Measurements from ENCODE around the gene LANCL1.
A peak's percentile ranks its signal among the peaks of the same experiment; 100 is the strongest.
"Not testable (repeated sequence)": the region's sequence is repeated elsewhere in the genome, so short reads cannot be mapped to it uniquely, and the experiment has no call there.

LANCL1 gene

DNA sequence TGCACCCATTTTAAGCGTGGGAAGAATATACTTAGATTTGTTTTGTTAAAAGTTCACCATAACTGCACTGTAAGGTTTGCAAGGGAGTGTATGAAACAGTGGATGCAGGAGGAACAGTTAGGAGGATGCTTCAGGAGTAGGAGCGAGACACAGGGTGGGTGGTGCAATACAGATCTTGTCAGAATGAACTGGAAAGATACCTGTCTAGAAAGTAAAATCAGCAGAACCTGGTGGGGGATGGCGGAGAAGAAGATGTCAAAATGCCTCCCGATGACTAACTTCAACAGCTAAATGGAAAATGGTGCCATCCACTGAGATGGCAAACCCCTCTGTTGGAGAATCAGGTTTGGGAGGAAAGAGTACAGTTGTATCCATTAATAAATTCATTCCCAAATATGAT, 18.2 kb downstream of the LANCL1 start:
- DNase-seq, result no peak

DNA sequence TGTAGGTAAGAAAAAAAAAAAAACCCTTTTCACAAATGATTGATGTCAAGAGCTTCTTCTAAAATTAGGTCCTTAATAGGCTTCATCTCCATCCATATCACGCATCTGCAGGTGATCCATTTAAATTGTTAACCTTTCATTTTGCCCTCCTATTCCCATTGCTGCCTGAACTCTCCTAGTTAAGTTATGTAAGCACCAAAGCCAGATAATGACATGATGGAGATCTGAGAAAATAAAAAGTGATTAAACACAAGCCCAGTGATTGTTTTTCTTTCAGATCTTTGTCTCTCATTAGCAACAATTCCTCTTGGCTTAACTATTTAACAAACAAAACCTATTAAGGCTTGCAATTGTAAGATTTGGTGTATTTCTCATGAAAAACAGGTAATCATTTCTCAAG, 20.0 kb downstream of the LANCL1 start:
- no peak for DNase-seq

DNA sequence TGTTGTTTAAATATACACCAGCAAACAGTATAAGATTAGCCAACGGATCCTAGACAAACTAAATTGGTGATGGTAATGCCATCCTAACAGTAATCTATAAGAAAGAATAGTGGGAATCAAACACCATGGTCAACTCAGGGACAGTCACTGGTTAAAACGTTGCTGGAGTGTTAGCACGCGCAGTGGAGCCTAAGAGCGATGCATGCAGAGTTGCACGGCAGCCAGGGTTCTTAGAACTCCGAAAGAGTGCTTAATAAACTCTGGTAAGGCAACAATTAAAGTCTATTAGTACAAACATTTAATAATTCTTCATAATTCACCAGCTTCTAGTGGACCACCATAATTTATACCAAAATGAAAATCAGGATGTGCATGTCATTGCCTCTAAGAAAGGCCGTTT, 22.2 kb downstream of the LANCL1 start:
- no peak for DNase-seq

DNA sequence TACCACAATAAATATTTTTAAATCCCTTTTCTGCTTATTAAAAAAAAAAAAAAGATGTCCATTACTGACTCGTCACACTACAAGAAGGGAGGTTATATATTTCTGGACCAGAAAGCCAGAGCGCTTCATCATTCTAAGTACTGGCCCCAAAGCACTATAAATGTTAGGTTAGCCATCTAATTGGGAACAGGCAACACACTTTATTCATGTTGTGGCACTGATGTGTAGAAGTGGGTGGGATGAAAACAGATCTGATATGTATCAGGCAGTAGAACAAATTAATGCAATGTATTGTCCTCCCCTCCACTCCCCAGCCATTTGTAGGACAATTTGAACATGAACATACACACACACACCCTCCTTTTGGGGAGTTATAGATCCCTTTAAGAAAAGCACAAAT, 24.4 kb downstream of the LANCL1 start:
- DNase-seq, result no peak

DNA sequence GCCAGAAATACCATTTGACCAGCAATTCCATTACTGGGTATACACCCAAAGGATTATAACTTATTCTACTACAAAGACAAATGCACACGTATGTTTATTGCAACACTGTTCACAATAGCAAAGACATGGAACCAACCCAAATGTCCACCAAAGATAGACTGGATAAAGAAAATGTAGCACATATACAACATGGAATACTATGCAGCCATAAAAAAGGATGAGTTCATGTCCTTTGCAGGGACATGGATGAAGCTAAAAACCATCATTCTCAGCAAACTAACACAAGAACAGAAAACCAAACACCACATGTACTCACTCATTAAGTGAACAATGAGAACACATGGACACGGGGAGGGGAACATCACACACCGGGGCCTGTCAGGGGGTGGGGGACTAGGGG, 25.6 kb downstream of the LANCL1 start:
- not testable (repeated sequence) for DNase-seq

DNA sequence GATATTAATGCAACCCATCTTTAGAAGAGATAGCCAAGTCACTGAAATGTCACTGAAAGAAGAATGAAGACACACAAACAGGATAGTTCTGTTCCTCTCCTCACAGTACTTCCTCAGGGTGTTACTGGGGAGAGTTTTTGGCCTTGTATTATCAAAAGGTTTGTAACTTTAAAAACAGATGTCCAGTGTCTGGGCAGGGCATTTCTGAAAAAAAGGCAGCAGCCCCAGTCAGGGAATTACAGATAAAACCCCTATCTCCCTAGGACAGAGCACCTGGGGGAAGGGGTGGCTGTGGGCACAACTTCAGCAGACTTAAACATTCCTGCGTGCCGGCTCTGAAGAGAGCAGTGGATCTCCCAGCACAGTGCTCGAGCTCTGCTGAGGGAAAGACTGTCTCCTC, 30.8 kb downstream of the LANCL1 start:
- DNase-seq, result no peak

DNA sequence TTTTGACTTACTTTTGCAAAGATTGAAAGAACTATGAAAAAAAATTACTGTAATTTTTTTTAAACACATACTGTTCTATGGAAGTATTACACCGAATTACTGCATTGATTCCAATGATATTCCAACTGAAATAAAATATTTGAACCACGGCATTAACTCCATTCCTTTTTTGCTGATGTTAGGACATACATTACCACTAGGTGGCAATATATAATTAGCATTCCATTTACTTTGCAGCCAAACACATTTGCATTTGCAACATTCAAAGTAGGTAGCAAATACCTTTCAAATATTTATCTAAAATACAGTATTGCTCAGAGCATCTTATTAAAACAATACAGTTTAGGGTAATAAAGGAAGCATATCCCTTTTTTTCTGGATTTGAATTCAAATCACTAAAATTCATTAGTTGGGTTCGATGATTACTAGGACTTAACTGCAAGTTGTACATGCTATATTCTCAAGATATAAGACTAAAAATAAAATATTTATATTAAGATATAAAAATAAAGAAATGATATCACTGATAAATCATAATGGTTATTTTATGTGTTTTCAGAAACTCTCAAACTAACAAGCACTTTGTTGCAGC, 31.3 kb downstream of the LANCL1 start:
- no peak for DNase-seq

DNA sequence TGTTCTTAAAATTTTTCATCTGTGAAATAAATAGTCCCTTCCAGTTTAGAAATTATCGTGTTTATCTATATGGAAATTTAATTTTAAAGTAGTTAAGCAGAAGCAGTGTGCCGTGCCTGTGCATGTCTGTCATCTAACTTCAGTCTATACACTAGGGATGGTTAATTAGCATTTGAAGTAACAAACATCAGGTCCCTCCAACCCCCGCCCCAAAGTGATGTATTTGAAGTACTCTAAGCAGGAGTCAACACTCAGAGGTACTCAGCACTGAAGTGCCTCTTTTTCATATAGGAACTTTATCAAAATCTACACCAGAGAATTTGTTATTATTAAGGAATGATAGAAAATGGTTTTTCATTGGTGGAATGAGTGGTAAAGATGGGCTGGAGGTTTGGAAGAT, 33.0 kb downstream of the LANCL1 start:
- no peak for DNase-seq

DNA sequence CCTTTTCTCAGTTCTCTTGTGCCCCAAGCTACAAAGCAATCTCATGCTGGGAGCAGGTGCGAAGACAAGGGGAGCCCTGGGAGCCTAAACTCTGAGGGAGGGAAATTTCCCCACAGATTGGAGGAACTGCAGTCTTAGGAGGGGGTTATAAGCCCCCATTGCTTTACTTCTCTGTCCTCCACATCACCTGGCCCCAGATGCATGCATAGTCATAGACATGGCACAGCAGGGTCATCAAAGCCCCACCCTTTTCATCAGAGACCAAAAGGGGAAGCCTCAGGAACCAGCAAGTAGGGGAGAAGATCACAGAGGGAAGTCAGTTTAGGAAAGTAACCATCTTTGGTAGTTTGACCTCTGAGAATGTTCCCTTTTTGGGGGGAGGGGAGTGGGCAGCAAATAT, 33.7 kb downstream of the LANCL1 start:
- no peak for DNase-seq

DNA sequence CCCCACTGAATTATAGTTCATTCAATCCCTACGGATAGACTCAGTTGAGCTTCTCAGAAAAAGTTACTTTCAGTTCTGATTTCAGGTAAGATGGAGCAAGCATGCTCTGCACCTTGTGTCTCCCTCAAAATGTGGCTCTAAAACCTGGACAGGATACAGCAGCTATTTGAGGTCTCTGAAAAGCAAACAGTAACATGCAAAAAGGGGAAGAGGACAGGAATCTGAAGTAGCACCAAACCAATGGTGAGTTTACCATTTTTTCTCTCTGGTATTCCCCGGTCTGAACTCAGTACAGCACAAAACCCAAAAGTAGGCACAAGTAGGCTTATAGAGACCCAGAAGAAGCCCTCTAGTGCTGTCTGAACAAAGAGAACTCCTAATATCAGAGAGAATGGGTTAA, 34.1 kb downstream of the LANCL1 start:
- no peak for DNase-seq

DNA sequence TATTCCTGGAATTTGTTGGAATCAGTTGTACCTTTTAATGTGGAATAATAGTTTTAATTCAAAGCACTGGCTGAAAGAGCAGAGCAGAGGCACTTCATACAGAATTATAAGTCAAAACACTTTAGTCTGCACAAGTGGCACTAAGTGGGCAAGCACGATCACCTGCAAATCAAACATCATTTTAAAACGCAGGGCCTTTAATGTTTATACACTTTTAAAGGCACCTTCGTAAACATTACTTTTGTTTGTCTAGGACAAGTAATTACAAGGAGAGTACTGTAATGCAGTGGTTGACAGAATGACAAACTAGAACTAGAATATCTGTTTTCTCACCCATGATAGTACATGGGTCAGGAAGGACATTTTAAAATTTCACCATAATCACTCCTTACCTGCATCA, 36.4 kb downstream of the LANCL1 start:
- no peak for DNase-seq

DNA sequence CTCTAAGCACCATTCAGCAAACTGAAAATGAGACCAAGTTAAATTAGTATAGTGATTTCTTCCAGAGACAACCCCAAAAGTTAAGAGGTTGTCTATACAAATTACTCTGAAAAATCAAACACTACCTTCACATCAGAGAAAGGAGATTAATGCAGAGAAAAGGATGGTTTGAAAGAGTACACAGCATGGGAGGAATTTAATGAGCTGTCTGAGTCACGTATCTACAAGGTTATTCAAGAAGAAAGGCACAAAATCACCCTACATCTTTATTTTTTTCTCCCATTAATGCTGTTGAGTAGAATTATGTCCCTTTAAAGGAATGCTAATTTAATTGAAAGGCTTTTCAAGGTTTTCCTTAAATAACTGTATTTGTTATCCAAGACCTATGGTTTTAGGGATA, 41.1 kb downstream of the LANCL1 start:
- no peak for DNase-seq

DNA sequence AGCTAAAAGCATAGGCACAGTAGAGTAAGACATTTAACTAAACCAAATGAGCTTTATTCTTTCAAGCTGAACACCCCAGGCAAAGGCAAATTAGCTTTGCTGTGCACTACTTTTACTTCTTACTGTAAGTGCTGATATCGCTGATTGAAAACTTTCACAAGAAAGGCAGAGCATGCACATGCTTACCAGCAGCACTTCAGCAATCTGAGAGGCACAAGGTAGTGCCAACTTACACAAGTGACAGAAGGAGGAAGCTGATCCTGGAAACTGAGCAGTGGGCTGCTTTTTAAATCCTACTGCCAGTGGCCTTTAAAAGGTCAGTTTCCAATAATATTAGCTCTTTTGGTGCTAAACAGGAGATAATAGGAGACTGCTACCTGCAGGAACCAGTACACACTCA, 43.9 kb downstream of the LANCL1 start:
- no peak for DNase-seq

DNA sequence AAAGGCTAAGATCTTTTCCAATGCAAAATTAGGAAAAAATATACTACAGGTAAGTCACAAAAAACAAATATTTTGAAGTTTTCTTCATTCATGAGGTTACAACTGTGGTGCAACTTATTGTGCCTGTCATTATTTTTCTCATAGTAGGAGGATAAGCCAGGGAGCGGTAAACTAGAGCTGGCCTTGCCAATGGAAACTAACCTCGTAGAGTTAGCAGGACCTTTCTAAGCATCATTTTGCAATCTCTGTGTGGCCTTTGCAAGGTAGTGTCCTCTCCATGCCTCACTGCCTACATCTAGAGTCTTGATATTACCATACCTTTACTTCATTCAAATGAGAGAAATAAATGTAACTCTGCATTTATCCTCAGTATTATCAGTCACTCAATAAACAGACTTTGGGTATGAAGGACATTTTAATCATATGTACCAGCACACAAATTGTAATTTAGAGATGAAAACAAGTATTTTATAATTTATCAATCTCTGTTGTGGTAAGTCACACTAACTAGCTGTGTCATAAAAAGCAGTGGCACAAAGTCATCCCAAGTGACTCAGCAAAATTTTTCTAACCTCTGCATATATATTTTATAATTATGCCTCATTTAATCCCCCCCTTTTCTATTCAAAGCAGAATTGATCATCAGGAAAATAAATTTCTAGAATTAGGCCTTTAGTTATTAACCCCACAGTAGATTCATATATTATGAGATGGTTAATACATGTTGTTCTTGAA, 47.0 kb downstream of the LANCL1 start:
- no peak for DNase-seq

DNA sequence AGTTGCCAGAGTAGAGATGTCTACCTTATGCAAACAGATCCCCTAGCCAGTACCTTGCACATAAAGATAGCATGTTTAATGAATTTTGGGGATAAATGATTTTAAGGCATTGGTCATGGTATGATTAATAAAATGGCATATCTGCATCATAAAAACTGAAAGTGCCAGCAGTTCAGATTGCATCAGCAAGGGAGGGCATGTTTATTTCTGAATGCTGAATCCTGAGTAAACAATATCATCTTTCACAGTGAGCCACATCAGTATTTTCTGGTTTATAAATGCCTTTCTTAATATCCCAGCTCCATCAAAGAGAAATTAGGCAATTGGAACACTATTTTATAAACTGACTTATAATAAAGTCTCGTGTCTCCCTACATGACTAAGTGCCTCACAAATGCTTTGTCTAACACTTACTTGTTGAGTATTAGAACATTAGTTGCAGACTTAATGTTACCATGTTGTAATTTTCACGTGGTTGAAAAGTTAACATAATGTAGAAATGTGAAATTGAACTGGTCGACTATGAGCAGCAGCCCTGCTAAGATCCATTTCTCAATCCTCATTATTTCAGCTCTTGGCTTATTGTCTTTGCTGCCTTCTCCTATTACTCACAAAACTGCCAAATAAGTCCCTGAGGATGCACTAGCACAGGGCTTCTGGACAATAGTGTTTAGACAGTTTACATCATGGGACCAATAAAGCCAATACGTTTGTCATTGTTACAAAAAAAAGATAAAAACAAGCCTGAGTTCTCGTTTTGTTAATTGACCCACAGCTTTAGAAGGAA, 48.0 kb downstream of the LANCL1 start:
- no peak for DNase-seq

DNA sequence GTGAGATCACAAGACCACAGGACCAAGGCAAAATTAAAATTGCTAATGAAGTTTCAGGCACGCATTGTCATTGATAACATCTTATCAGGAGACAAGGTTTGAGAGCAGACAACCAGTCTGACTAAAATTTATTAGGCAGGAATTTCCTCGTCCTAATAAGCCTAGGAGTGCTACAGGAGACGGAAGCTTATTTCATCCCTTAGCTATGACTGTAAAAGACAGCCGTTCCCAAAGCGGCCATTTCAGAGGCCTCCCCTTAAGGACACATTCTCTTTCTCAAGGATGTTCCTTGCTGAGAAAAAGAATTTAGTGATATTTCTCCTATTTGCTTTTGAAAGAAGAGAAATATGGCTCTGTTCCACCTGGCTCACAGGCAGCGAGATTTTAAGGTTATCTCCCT, 49.2 kb downstream of the LANCL1 start:
- DNase-seq, result not testable (repeated sequence)

DNA sequence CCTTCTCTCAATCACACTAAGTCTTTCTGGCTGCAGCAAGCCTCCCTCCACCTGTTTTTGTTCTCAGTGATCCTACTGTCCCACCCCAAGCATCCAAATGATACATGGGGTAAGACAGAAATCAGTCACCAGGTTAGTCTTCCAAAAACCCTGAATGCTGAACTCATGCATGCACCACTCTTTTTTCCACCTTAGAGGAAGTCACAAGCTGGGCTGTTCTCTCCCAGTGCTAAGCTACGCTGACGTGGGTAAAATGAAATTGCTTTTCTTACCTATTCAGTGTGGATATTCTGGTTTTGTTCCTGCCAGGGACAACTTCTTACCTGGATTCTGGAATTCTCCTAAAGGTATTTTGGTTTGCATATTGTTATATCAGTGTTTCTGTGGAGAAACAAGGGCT, 54.2 kb downstream of the LANCL1 start:
- no peak for DNase-seq

DNA sequence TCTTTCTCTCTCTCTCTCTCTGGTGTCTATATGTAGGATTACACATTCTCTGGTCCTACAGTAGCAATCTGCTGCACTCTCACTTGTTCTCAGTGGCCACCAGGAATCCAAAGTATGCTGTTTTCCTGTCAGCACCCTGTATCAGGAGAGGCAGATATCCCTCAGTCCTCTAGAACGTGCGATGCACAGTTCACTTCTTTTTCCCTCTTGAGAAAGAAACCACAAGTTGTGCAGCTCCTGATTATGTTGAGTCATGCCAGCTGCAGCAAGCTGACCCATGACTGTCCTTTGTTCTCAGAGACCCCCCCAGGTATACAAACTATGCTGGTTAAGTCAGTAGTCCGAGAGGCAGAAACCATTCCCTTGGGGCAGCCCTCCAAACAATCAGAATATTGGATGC, 54.6 kb downstream of the LANCL1 start:
- DNase-seq, result peak; percentile 60

DNA sequence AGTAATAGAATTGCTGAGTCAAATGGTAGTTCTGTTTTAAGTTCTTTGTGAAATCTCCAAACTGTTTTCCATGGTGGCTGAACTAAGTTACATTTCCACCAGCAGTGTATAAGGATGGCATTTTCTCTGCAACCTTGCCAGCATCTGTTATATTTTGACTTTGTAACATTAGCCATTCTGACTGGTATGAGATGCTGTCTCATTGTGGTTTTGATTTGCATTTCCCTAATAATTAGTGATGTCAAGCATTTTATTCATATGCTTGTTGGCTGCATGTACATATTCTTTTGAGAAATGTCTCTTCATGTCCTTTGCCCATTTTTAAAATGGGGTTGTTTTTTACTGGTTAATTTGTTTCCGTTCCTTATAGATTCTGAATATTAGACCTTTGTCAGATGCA, 63.9 kb downstream of the LANCL1 start:
- DNase-seq, result no peak

DNA sequence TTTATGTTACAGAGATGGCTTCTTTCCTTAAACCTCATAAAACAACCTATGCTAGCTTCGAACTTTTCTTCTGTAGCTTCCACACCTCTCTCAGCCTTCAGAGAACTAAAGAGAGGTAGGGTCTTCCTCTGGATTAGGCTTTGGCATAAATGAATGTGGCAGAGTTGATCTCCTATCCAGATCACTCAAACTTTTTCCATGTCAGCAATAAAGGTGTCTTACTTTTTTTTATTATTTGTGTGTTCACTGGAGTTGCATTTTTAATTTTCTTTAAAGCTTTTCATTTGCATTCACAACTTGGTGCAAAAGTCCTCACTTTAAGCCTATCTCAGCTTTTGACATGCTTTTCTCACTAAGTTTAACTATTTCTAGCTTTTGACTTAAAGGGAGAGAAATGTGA, 66.0 kb downstream of the LANCL1 start:
- DNase-seq, result no peak

DNA sequence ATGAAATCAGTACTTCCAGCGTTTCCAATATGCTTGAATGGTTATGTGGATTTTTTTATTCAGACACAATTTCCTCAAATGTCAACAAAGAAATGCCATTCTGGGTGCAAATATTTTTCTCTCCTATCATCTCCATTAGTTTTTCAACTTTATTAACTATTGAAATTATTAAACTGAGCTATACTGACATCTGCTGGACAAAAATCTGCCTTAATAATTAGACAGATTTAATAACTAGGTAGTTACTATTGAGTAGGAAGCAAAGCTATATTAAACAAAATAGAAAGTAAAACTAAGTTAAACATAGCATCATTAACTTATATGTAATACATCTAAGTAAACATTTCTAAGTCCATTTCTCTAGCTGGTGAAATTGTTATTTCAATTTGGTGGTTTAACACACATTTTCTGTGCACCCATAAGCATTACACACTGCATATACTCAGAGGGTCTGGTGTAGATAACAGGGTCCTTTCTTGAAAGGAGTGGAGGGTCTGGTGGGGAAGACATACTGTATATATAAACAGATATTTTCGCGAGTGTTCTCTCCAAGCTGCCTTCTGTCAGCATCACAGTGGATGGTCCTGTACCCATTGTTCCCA, 77.0 kb downstream of the LANCL1 start:
- no peak for DNase-seq

DNA sequence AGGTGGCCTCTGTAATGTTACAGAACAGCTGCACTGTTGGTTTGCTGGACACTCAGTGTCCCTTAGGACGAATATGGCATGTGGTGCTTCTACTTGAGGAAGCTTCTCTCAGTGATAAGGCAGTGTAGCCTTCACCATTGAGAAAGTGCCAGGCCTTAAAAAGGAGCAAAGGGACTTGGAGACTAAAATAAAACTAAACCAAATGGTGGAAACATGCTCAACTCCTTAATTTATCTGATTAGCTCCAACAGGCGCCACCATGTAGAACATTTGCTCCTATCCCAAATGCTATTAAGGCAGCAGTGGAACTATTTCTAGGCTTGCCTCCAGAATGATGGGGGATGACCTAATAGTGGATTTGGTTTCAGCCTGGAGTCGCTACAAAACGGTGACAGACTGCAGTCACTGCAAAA, 84.1 kb downstream of the LANCL1 start:
- DNase-seq, result no peak

DNA sequence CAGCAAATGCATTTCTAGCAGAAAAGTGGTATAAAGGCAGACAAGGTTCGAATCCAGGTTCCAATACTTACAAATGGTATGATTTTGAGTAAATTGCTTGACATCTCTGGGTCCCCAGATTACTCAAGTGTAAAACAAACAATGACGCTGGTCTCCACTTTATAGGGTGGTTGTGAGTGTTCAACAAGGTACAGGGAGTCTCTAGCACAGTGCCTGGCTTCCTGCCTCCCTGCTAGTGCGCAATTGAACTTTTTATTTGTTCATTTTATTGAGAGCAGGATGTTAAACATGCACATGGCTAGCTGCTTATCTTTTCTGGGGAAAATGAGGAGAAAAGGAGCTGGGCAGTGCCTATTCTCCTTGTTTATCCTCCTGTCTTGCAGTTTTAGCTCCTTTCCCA, 86.7 kb downstream of the LANCL1 start:
- DNase-seq, result no peak

DNA sequence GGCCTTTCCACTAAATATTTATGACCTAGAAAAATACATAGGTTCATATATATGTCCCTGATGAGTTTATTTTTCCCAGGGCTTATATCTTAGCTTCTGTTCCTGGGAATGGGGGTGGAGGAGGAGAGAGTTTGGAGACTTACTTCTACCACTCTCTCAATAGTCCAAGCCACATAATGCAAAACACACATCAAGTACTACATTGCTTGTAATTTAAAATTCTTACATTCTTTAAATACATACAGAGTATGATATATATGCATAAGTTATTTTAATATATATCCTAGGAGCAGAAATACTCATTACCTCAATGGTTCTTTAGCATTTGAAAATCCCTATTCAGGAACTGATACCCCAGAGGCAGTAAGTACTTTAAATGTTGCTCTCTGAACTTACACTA, 88.4 kb downstream of the LANCL1 start:
- DNase-seq, result no peak
